ENCODE measurements around the gene C2CD4B. TPM values are rescaled to one million over a fixed set of nuclear protein-coding genes. Genes with fewer than 3 reads are reported as not detected.

Gene C2CD4B
- polyA plus RNA-seq, 4 donors, result 1.4 to 3.7 (median 3.2) TPM; not detected in 1

DNA sequence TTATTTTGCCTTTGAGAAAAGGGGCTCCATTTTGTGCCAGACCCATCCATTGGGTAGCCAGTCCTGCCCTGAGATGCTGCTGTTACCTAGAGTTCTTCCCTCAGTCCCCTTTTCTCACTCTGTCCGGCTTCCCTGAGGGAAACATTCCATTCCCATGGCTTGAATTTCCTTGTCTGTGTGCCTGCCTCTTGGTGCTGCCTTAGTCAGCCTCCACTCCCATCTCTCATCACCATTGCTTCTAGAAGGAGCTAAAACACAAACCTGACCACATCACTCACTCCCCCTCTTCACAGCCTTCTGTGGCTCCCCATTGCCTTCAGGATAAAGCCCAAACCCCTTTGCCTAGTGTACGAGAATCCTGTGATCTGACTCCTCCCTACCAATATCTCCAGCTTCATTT is 25.2 kb upstream of the C2CD4B start:
- Histone ChIP-seq H3K27ac (ENCODE audit: low read depth in 1 of 3, low read length in 2 of 3) (no peak overlapping the region), H3K4me3 (ENCODE audit: low read depth in 1 of 3, low read length in 3 of 3) (no peak overlapping the region), H3K4me1 (ENCODE audit: control insufficient read depth in 3 of 3, insufficient read depth in 2 of 3, low read depth in 1 of 3, low read length in 2 of 3) (no peaks in the 10 kb centered on the region), H3K27me3 (ENCODE audit: control insufficient read depth in 3 of 3, insufficient read depth in 3 of 3, low read length in 3 of 3) (peaks cover 0 to 7% (median 0%) of the 10 kb centered on the region in 3 donors), H3K36me3 (ENCODE audit: control insufficient read depth in 3 of 3, insufficient read depth in 2 of 3, low read depth in 1 of 3, low read length in 3 of 3) (no peaks in the 10 kb centered on the region), H3K9me3 (ENCODE audit: control insufficient read depth in 2 of 2, insufficient read depth in 1 of 2, low read depth in 1 of 2, low read length in 1 of 2) (no peaks in the 10 kb centered on the region)
- 69 to 75% (median 70%) methylated on average over 2 of the region's 2 CpGs for WGBS, 3 donors
- DNase-seq (no peak), FAIRE-seq (no peak)

- Histone ChIP-seq H3K9me3 (ENCODE audit: control insufficient read depth in 2 of 2, insufficient read depth in 1 of 2, low read depth in 1 of 2, low read length in 1 of 2) (no peaks in the 10 kb centered on the region), H3K27me3 (ENCODE audit: control insufficient read depth in 3 of 3, insufficient read depth in 3 of 3, low read length in 3 of 3) (peaks cover 0 to 7% (median 0%) of the 10 kb centered on the region in 3 donors), H3K4me3 (ENCODE audit: low read depth in 1 of 3, low read length in 3 of 3) (no peak overlapping the region), H3K27ac (ENCODE audit: low read depth in 1 of 3, low read length in 2 of 3) (no peak overlapping the region), H3K36me3 (ENCODE audit: control insufficient read depth in 3 of 3, insufficient read depth in 2 of 3, low read depth in 1 of 3, low read length in 3 of 3) (no peaks in the 10 kb centered on the region), H3K4me1 (ENCODE audit: control insufficient read depth in 3 of 3, insufficient read depth in 2 of 3, low read depth in 1 of 3, low read length in 2 of 3) (no peaks in the 10 kb centered on the region)
- FAIRE-seq (no peak), DNase-seq (no peak)
- 84 to 89% (median 86%) methylated on average over 5 of the region's 5 CpGs for WGBS, 3 donors
Measured at GRCh38 chr15:62188744-62189143, 23.7 kb upstream of the C2CD4B start.

- FAIRE-seq, result no peak
- no peak for DNase-seq
- 73 to 77% (median 74%) methylated on average over 1 of the region's 1 CpG for WGBS, 3 donors
- Histone ChIP-seq H3K4me1 (ENCODE audit: control insufficient read depth in 3 of 3, insufficient read depth in 2 of 3, low read depth in 1 of 3, low read length in 2 of 3) (no peaks in the 10 kb centered on the region), H3K27ac (ENCODE audit: low read depth in 1 of 3, low read length in 2 of 3) (no peak overlapping the region), H3K9me3 (ENCODE audit: control insufficient read depth in 2 of 2, insufficient read depth in 1 of 2, low read depth in 1 of 2, low read length in 1 of 2) (no peaks in the 10 kb centered on the region), H3K27me3 (ENCODE audit: control insufficient read depth in 3 of 3, insufficient read depth in 3 of 3, low read length in 3 of 3) (peaks cover 0 to 7% (median 0%) of the 10 kb centered on the region in 3 donors), H3K4me3 (ENCODE audit: low read depth in 1 of 3, low read length in 3 of 3) (no peak overlapping the region), H3K36me3 (ENCODE audit: control insufficient read depth in 3 of 3, insufficient read depth in 2 of 3, low read depth in 1 of 3, low read length in 3 of 3) (no peaks in the 10 kb centered on the region)
Measured at GRCh38 chr15:62187910-62188309, 22.8 kb upstream of the C2CD4B start.

DNA sequence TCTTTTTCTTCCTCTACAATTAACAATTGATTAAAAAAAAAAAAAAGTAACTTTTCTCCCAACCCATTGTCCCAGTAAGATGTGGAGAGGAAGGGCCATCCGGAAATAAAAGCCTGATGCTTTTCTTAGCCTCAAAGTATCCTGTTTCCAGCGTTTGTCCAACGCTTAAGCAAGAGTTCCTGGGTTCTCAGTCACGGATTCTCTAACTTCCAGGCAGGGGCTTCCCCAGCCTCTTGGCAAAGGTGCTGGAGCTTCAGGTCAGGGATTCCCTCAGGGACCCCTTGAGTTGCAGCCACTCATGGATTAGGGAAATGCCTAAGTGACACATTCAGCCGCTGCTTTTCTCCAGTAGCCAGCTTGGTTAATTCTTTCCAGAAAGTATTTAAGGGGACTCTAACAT is 22.3 kb upstream of the C2CD4B start:
- H3K9me3 ChIP-seq (ENCODE audit: control insufficient read depth in 2 of 2, insufficient read depth in 1 of 2, low read depth in 1 of 2, low read length in 1 of 2), result no peaks in the 10 kb centered on the region
- FAIRE-seq (no peak), DNase-seq (no peak)
- H3K36me3 ChIP-seq (ENCODE audit: control insufficient read depth in 3 of 3, insufficient read depth in 2 of 3, low read depth in 1 of 3, low read length in 3 of 3), result no peaks in the 10 kb centered on the region
- 80 to 92% (median 87%) methylated on average over 5 of the region's 5 CpGs for WGBS, 3 donors
- H3K4me1 ChIP-seq (ENCODE audit: control insufficient read depth in 3 of 3, insufficient read depth in 2 of 3, low read depth in 1 of 3, low read length in 2 of 3), result no peaks in the 10 kb centered on the region
- H3K4me3 ChIP-seq (ENCODE audit: low read depth in 1 of 3, low read length in 3 of 3), result no peak overlapping the region
- peaks cover 0 to 7% (median 0%) of the 10 kb centered on the region in 3 donors for H3K27me3 ChIP-seq (ENCODE audit: control insufficient read depth in 3 of 3, insufficient read depth in 3 of 3, low read length in 3 of 3)
- no peak overlapping the region for H3K27ac ChIP-seq (ENCODE audit: low read depth in 1 of 3, low read length in 2 of 3)

DNA sequence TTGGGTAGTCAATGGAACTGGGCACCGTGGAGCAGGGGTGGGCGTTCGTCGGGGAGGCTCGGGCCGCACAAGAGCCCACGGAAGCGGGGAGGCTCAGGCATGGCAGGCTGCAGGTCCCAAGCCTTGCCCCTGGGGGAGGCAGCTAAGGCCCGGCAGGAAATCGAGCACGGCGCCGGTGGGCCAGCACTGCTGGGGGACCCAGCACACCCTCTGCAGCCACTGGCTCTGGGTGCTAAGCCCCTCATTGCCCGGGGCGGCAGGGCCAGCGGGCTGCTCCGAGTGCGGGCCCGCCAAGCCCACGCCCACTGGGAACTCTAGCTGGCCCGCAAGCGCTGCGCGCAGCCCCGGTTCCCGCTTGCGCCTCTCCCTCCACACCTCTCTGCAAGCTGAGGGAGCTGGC is 21.5 kb upstream of the C2CD4B start:
- DNase-seq, result no peak
- no peak for FAIRE-seq
- Histone ChIP-seq H3K4me3 (ENCODE audit: low read depth in 1 of 3, low read length in 3 of 3) (no peak overlapping the region), H3K4me1 (ENCODE audit: control insufficient read depth in 3 of 3, insufficient read depth in 2 of 3, low read depth in 1 of 3, low read length in 2 of 3) (no peaks in the 10 kb centered on the region), H3K27me3 (ENCODE audit: control insufficient read depth in 3 of 3, insufficient read depth in 3 of 3, low read length in 3 of 3) (peaks cover 0 to 6% (median 0%) of the 10 kb centered on the region in 3 donors), H3K36me3 (ENCODE audit: control insufficient read depth in 3 of 3, insufficient read depth in 2 of 3, low read depth in 1 of 3, low read length in 3 of 3) (no peaks in the 10 kb centered on the region), H3K9me3 (ENCODE audit: control insufficient read depth in 2 of 2, insufficient read depth in 1 of 2, low read depth in 1 of 2, low read length in 1 of 2) (no peaks in the 10 kb centered on the region), H3K27ac (ENCODE audit: low read depth in 1 of 3, low read length in 2 of 3) (no peak overlapping the region)
- WGBS, 3 donors, result 95 to 98% (median 97%) methylated on average over 26 to 27 of the region's 27 CpGs

DNA sequence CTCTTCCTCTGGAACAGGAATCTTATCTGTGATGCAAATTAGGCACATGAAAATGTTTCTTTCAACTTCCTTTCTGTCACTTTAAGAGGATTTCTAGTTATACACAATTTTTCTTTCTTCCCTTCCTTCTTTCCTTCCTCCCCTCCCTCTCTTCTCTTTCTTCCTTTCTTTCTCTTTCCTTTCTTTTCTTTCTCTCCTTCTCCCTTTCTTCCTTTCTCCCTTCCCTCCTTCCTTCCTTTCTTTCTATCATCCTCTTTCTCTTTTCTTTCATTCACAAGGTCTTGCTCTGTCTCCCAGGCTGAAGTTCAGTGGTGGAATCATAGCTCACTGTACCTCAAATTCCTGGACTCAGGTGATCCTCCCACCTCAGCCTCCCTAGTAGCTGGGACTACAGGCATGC is 18.0 kb upstream of the C2CD4B start:
- no peaks in the 10 kb centered on the region for H3K27me3 ChIP-seq (ENCODE audit: control insufficient read depth in 3 of 3, insufficient read depth in 3 of 3, low read length in 3 of 3)
- no peaks in the 10 kb centered on the region for H3K9me3 ChIP-seq (ENCODE audit: control insufficient read depth in 2 of 2, insufficient read depth in 1 of 2, low read depth in 1 of 2, low read length in 1 of 2)
- no peaks in the 10 kb centered on the region for H3K4me1 ChIP-seq (ENCODE audit: control insufficient read depth in 3 of 3, insufficient read depth in 2 of 3, low read depth in 1 of 3, low read length in 2 of 3)
- no peak overlapping the region for H3K4me3 ChIP-seq (ENCODE audit: low read depth in 1 of 3, low read length in 3 of 3)
- DNase-seq (no peak), FAIRE-seq (no peak)
- H3K36me3 ChIP-seq (ENCODE audit: control insufficient read depth in 3 of 3, insufficient read depth in 2 of 3, low read depth in 1 of 3, low read length in 3 of 3), result no peaks in the 10 kb centered on the region
- no peak overlapping the region for H3K27ac ChIP-seq (ENCODE audit: low read depth in 1 of 3, low read length in 2 of 3)

GRCh38 chr15:62173215-62173614 is 8.1 kb upstream of the C2CD4B start:
- DNase-seq, result no peak
- Histone ChIP-seq H3K4me1 (ENCODE audit: control insufficient read depth in 3 of 3, insufficient read depth in 2 of 3, low read depth in 1 of 3, low read length in 2 of 3) (no peaks in the 10 kb centered on the region), H3K4me3 (ENCODE audit: low read depth in 1 of 3, low read length in 3 of 3) (no peak overlapping the region), H3K27me3 (ENCODE audit: control insufficient read depth in 3 of 3, insufficient read depth in 3 of 3, low read length in 3 of 3) (no peaks in the 10 kb centered on the region), H3K27ac (ENCODE audit: low read depth in 1 of 3, low read length in 2 of 3) (no peak overlapping the region), H3K9me3 (ENCODE audit: control insufficient read depth in 2 of 2, insufficient read depth in 1 of 2, low read depth in 1 of 2, low read length in 1 of 2) (no peaks in the 10 kb centered on the region), H3K36me3 (ENCODE audit: control insufficient read depth in 3 of 3, insufficient read depth in 2 of 3, low read depth in 1 of 3, low read length in 3 of 3) (no peaks in the 10 kb centered on the region)
- WGBS, 3 donors, result 78 to 92% (median 81%) methylated on average over 5 of the region's 5 CpGs
- FAIRE-seq, result no peak

GRCh38 chr15:62171882-62172281 is 6.8 kb upstream of the C2CD4B start:
- no peaks in the 10 kb centered on the region for H3K9me3 ChIP-seq (ENCODE audit: control insufficient read depth in 2 of 2, insufficient read depth in 1 of 2, low read depth in 1 of 2, low read length in 1 of 2)
- 66 to 75% (median 70%) methylated on average over 7 of the region's 7 CpGs for WGBS, 3 donors
- H3K4me1 ChIP-seq (ENCODE audit: control insufficient read depth in 3 of 3, insufficient read depth in 2 of 3, low read depth in 1 of 3, low read length in 2 of 3), result no peaks in the 10 kb centered on the region
- no peak overlapping the region for H3K27ac ChIP-seq (ENCODE audit: low read depth in 1 of 3, low read length in 2 of 3)
- no peak for FAIRE-seq
- H3K36me3 ChIP-seq (ENCODE audit: control insufficient read depth in 3 of 3, insufficient read depth in 2 of 3, low read depth in 1 of 3, low read length in 3 of 3), result no peaks in the 10 kb centered on the region
- peaks cover 0 to 2% (median 0%) of the 10 kb centered on the region in 3 donors for H3K27me3 ChIP-seq (ENCODE audit: control insufficient read depth in 3 of 3, insufficient read depth in 3 of 3, low read length in 3 of 3)
- no peak for DNase-seq
- no peak overlapping the region for H3K4me3 ChIP-seq (ENCODE audit: low read depth in 1 of 3, low read length in 3 of 3)

- FAIRE-seq (no peak), DNase-seq (no peak)
- H3K9me3 ChIP-seq (ENCODE audit: control insufficient read depth in 2 of 2, insufficient read depth in 1 of 2, low read depth in 1 of 2, low read length in 1 of 2), result no peaks in the 10 kb centered on the region
- 63 to 87% (median 75%) methylated on average over 11 of the region's 11 CpGs for WGBS, 3 donors
- no peaks in the 10 kb centered on the region for H3K36me3 ChIP-seq (ENCODE audit: control insufficient read depth in 3 of 3, insufficient read depth in 2 of 3, low read depth in 1 of 3, low read length in 3 of 3)
- H3K27ac ChIP-seq (ENCODE audit: low read depth in 1 of 3, low read length in 2 of 3), result peak overlapping the region in 1 of 3 donors; percentile 68
- peaks cover 0 to 7% (median 0%) of the 10 kb centered on the region in 3 donors for H3K4me1 ChIP-seq (ENCODE audit: control insufficient read depth in 3 of 3, insufficient read depth in 2 of 3, low read depth in 1 of 3, low read length in 2 of 3)
- no peak overlapping the region for H3K4me3 ChIP-seq (ENCODE audit: low read depth in 1 of 3, low read length in 3 of 3)
- H3K27me3 ChIP-seq (ENCODE audit: control insufficient read depth in 3 of 3, insufficient read depth in 3 of 3, low read length in 3 of 3), result peaks cover 0 to 35% (median 10%) of the 10 kb centered on the region in 3 donors
Measured at GRCh38 chr15:62165793-62166375, 799 bp upstream of the C2CD4B start.

Data from small intestine (tissue), 7 donors.